ENCODE results near the gene SYCP3. TPM values are rescaled to one million over a fixed set of nuclear protein-coding genes. Genes with fewer than 3 reads are reported as not detected.

Gene SYCP3
- total and polyA plus RNA-seq, 2 of the 13 experiments (the other 11 are each of a cell fraction or from before 2014, with no cell fraction given): not detected

GRCh38 chr12:101697197-101697929 lies 41.9 kb downstream of the SYCP3 start, which contains the start of gene CHPT1 (continued):
- 0 out of 2 replicates have a peak, but pooled peaks have one; percentile 46 for TF ChIP-seq ATF2 (CRISPR knock-in tag; IDR thresholded peaks at IDR 0.05)
- TF ChIP-seq PREB (CRISPR knock-in tag; IDR thresholded peaks at IDR 0.05): no peak
- TF ChIP-seq SRSF1 (optimal IDR thresholded peaks at IDR 0.05; ENCODE audit: low read depth, low read length): no peak
- no peak for TF ChIP-seq DNMT3B (CRISPR knock-in tag; conservative IDR thresholded peaks at IDR 0.05)
- TF ChIP-seq TMF1 (CRISPR knock-in tag; IDR thresholded peaks at IDR 0.05; ENCODE audit: low read depth): no peak; the same call in 1 of the 2 replicates
- no peak for TF ChIP-seq ELF4 (CRISPR knock-in tag; IDR thresholded peaks at IDR 0.05; ENCODE audit: borderline replicate concordance)
- TF ChIP-seq ZSCAN25 (CRISPR knock-in tag; IDR thresholded peaks at IDR 0.05): no peak
- TF ChIP-seq YEATS4 (CRISPR knock-in tag; IDR thresholded peaks at IDR 0.05; ENCODE audit: borderline replicate concordance): peak; percentile 56; the same call in 1 of the 2 replicates
- no peak for TF ChIP-seq ZNF34 (CRISPR knock-in tag; IDR thresholded peaks at IDR 0.05; ENCODE audit: borderline replicate concordance)
- peak; percentile 40; the same call in 1 of the 2 replicates for TF ChIP-seq ZBTB43 (CRISPR knock-in tag; conservative IDR thresholded peaks at IDR 0.05)
- peak; percentile 78; the same call in 1 of the 2 replicates for TF ChIP-seq HNF4A (CRISPR knock-in tag; IDR thresholded peaks at IDR 0.05)
- no peak for TF ChIP-seq E2F5 (CRISPR knock-in tag; conservative IDR thresholded peaks at IDR 0.05)
- no peak for TF ChIP-seq ZNF770 (CRISPR knock-in tag; IDR thresholded peaks at IDR 0.05)
- TF ChIP-seq ZNF724P (CRISPR knock-in tag; IDR thresholded peaks at IDR 0.05; ENCODE audit: borderline replicate concordance): no peak
- 0 out of 2 replicates have a peak, but pooled peaks have one; percentile 49 for TF ChIP-seq ZSCAN5A (CRISPR knock-in tag; IDR thresholded peaks at IDR 0.05; ENCODE audit: borderline replicate concordance)
- TF ChIP-seq ZNF607 (CRISPR knock-in tag; IDR thresholded peaks at IDR 0.05; ENCODE audit: borderline replicate concordance): peak; percentile 66
- no peak for TF ChIP-seq ZBTB49 (CRISPR knock-in tag; IDR thresholded peaks at IDR 0.05; ENCODE audit: borderline replicate concordance)
